NCI-H82 (cell line): Measurements from ENCODE around the gene UROC1.

Experiments used
- DNase-seq: peaks from one replicate; lab custom pipeline; 2025; lab: John Stamatoyannopoulos, UW

Gene UROC1

GRCh38 chr3:126516152-126516935 is 1.2 kb downstream of the UROC1 start:
- no peak for DNase-seq

GRCh38 chr3:126515066-126515706 is 2.4 kb downstream of the UROC1 start:
- no peak for DNase-seq

- no peak for DNase-seq
These were observed 3.4 kb downstream of the UROC1 start for GRCh38 chr3:126514161-126514560.

DNA sequence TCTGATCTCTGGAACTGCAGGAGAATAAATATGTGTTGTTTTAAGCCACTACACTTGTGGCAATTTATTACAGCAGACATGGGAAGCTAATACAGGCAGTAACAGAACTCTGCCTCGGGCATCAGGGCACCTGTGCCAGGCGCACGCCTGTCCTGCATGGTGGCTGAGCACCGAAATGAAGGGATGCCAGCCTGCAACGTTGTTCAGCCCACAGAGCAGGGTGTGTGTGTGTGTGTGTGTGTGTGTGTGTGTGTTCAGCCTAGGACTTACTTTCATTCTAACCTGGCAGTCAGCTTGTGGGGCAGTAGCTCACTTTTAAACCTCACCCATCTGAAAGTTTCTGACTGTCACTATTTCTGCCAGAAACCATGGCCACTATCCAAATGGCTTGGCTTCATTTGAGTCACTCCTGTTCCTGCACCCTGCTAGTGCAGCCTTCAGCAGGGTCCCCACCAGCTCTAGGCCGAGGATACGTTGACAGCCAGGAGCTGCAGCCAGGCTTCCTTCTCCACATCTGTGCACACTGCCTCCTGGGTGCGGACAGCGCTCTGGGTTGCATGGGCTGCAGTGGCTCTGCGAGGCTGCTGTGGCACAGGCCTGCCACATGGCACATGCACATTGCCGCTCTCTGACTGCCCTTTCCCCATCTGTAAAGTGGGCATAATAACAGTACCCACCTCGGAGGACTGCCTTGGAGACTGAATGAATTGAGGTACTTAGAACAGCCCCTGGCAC is 4.5 kb downstream of the UROC1 start:
- no peak for DNase-seq

DNA sequence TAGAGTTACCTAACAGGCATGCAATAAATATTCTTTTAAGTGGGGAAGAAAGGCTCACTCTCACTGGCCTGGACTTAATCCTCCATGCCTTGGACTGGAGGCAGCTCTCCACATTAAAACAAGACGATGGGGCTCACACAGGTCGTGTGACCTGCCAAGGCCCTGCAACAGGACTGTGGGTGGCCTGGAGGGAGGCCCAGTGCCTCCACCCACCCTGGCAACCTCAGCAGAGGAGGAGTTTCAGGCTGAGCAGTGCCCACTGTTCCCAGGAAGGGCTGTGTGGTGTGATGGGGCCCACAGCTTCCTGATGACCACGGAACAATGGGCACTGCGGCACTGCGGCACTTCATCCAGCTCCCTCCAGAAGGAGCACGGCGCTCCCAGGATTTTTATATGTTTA is 5.5 kb downstream of the UROC1 start:
- DNase-seq: no peak

DNA sequence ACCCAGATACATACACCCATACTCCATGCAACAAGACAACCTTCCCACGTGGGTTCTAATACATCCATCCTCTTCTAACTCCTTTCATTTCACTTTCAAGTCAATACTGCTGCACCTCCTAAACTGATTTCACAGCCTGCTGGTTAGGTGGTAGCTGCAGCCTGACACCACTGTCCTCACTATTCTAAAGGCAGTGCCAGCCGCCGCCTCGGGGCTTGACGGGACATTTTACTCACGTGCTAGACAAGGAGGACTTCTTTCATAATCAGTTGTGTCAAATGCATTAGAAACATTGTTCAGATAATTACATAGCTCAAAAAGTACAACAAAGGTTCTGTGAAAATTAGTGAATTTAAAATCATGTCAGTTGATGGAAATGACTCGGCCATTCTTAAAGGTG is 6.3 kb downstream of the UROC1 start:
- no peak for DNase-seq

DNA sequence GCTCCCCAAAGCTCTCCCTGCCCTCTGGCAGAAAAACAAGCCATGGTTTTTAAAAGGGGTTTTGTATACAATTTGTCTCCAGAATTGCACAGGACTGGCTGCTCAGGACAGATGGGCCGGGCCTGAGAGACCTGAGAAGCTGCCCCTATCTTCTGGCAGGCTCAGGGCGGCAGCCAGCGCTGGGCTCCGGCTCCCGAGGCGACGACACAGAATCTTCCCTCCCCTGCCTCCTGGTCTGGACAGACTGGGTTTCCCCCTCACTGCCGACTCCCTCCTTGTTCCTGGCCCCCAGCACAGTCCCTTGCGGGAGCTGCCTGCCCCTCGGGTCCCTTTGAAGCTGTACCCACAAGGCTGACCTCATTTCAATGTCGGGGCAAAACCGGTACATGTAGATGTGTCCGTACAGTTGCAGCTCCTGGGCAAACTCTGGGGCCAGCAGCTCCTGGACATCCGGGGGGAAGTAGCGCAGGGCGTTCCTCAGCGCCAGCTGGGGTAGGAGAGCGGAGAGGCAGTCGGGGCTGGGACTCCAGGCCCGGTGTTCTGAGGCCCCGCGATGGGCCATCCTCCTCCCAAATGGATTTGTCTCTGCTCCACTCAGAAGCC is 7.2 kb downstream of the UROC1 start:
- no peak for DNase-seq

DNA sequence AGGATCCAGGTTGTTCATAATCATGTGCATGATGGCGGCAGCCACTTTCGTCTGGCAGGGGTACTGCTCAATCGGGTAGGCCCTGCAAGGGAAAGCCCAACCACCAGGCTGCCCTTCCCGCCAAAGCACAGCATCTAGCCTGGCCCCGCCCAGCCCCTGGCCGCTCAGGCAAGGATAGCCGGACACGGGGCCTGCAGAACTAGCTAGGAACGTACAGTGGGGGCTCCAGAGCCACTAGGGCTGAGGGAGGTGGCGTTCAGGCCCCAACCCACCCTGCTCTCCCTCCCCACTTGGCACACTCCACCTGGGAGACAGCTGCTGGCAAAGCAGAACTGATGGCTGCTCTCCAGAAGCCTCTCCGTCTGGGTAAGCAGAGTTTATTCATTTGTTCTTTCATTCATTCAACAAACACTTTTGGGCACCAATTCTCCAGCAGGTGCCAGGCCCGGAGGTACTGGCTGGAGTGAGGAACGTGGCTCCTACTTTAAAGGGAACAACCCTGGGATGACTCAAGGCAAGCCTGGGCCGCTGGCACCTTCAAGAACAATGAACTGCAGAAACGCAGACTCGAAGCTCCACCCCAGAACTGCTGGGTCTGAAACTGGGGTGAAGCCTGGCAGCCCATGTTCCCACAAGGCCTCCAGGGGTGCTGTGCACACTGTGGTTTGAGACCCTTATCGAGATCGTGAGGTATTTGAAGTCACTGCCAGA is 7.8 kb downstream of the UROC1 start:
- DNase-seq: no peak

- no peak for DNase-seq
These were observed 9.0 kb downstream of the UROC1 start for GRCh38 chr3:126508564-126508964.

DNA sequence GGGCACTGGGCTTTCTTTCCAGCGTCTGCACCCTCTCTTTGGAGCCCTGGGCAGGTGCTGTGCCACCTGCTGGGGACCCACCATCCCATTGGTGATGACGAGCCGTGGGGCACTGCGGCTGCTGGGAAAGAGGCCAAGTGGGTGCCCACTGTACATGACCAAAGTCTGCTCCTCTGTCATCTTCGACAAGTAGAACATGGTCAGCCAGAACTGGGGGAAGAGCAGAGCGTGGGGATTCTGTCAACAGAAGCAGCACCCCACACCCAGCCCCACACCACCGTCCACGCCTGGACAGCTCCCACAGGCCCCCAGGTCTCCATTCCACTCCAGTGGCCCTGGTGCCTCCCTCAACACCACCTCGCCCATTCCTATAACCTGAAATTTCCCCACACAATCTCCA is 9.7 kb downstream of the UROC1 start:
- DNase-seq: no peak

- DNase-seq: no peak
These were observed 13.9 kb downstream of the UROC1 start for GRCh38 chr3:126503701-126504100.

- no peak for DNase-seq
These were observed 14.9 kb downstream of the UROC1 start for GRCh38 chr3:126502656-126503055.

GRCh38 chr3:126501736-126502135 is 15.8 kb downstream of the UROC1 start:
- DNase-seq: no peak

DNA sequence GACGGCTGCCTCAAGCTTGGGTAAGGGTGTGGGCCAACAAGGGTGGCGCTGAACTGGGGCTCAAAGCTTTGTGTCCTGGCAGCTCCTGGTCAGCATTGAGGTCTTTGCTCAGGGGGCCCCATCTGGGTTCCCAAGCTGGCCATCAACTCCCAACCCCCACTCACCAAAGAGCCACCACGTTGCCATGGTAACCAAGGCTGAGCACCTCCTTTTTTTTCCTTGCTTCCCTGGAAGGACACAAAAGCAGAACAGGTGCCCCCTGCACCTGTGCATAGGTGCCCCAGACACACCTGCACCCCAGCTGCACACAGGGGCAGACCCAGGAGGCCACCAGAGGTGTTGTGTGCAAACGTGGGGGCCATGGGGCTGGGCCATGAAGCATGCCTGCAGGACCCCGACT is 16.5 kb downstream of the UROC1 start:
- DNase-seq: no peak

GRCh38 chr3:126500016-126500415 is 17.6 kb downstream of the UROC1 start:
- no peak for DNase-seq

DNA sequence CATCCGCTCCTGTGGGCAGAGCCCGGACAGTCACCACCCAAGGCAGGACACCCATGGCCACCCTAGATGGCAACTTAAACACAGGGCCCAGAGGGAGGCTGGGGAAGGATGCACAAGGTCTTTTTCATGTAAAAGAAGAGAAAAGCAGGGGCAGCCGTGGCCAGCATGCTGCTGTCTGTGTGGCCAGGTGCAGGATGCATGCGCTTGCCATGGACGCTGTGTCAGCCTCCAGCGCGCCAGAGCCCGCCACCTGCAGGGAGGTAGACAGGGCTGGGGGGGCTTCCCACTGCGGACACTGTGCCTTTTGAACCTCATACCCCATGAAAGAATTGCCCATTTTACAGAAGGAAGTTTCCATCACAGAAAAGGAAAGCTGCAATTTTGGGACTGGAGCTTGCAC is 18.2 kb downstream of the UROC1 start:
- DNase-seq: no peak

DNA sequence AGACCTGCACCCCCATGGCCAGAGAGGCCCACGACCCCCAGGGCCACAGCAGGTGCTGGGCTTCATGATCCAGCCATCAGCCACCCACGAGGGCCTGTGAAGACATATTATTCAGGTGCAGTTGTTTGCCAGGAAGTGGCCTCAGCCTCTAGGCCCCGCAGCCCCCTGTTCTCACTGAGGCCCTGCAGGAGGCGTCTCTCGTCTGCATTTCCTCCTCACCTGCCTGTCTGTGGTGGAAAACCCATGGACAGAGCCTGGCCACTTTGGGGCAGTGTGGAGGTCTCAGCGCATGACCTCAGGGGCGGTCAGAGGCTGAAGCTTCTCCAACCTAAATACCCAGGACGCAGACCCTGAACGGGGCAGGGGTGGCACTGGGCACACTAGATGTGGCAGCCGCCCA is 18.6 kb downstream of the UROC1 start:
- no peak for DNase-seq

DNA sequence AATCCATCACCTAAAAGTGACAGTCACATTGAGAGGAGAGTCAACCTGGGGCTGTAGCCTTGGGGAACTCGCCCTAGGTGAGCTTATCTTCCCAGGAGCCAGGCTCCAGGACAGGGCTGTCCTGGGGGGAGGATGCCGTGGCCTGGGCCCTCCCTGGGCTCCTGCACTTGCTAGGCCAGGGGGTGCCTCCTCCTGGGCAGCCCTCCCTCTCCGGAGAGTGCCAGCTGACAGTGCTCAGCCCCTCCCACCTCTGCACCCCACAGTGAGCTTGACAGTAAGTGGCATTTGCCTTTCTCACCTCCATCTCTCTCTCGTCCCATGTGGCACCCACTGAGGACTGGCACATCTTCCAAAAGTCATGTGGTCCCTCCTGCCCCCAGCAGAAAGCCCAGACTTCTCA is 19.1 kb downstream of the UROC1 start:
- DNase-seq: no peak

DNA sequence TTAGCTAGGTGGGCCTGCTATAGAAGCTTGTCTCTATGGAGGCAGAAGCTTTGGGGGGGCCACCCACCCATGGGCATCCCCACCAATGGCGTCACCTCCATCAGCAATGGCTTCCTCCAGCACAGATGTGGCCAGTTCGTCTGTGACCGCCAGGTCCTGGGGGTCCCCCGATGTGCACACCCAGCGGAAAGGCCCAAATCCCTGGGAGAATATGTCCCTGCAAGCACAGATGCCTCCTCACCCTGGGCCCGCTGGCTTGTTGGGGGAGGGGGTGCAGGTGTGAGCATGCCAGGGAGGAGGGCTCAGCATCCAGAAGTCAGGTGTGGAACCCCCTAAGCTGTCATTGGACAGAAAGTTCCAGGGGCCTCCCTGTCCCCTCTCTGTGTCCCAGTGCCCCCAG is 19.6 kb downstream of the UROC1 start:
- no peak for DNase-seq

GRCh38 chr3:126496894-126497850 is 20.4 kb downstream of the UROC1 start:
- no peak for DNase-seq

DNA sequence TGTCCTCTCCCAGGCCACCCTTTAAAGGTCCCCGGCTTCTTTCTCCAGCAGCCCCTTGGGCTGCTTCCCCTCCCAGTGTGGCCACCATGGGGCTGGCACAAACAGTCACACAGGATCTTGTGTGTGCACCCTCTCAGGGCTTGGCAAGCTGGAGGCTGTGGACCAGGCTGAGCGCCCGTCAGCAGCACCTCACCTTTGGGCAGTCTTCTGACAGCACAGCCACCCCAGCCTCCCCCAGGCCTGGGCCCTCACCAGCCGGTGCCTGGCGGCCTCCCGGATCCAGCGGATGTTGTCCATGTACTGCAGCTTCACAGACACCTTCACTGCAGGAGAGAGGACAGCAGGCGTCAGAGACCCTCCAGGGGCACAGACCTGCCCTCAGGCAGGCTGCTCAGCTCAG is 21.8 kb downstream of the UROC1 start:
- DNase-seq: no peak
